Breast epithelium (tissue), 4 donors: Measurements from ENCODE around the gene APOE. TPM values are rescaled to one million over a fixed set of nuclear protein-coding genes. Genes with fewer than 3 reads are reported as not detected.
A peak's percentile ranks its signal among the peaks of the same experiment; 100 is the strongest.
"Not testable (repeated sequence)": the region's sequence is repeated elsewhere in the genome, so short reads cannot be mapped to it uniquely, and the experiment has no call there.

Source experiments
- DNase-seq, 2 donors: peaks; one replicate each; pipeline ENCODE4 v3.0.0-alpha.2; 2019; ENCODE audit warnings: low spot score in 2 of 2
- H3K27ac ChIP-seq, 2 donors: fragments of 200-600 bp; sonication (generic) in 1 of 2; one replicate each; pipeline ENCODE4 v1.5.1; 2016 to 2019; ENCODE audit warnings: mild to moderate bottlenecking in 1 of 2
- H3K27me3 ChIP-seq, 2 donors: fragments of 200-600 bp; sonication (generic) in 1 of 2; one replicate each; pipeline versions ENCODE4 v1.5.1 to v1.6.0; 2017 to 2019; ENCODE audit warnings: control low read depth in 1 of 2, mild to moderate bottlenecking in 1 of 2
- H3K36me3 ChIP-seq: fragments of 200-600 bp; one replicate; pipeline ENCODE4 v1.5.1; 2019
- H3K4me1 ChIP-seq, 2 donors: fragments of 200-600 bp; sonication (generic); one replicate each; pipeline ENCODE4 v1.5.1; 2016 to 2019; ENCODE audit warnings: control low read depth in 1 of 2
- H3K4me3 ChIP-seq, 3 donors: fragments of 200-600 bp; sonication (generic); 1 replicate in 2 of 3; 2 replicates in 1 of 3; pipeline ENCODE4 v1.5.1; 2016 to 2019; ENCODE audit warnings: mild to moderate bottlenecking in 3 of 3, moderate library complexity in 2 of 3
- H3K9me3 ChIP-seq, 2 donors: fragments of 200-600 bp; sonication (generic) in 1 of 2; one replicate each; pipeline ENCODE4 v1.5.1; 2016 to 2019; ENCODE audit warnings: control low read depth in 1 of 2
- CTCF ChIP-seq, 3 donors: fragments of 450-650 bp; IDR thresholded peaks; one replicate each; pipeline ENCODE4 v1.5.1; 2016 to 2017; ENCODE audit warnings: antibody characterized with exemption in 3 of 3, mild to moderate bottlenecking in 3 of 3, moderate library complexity in 3 of 3
- POLR2A ChIP-seq: fragments of 450-650 bp; IDR thresholded peaks from one replicate; pipeline ENCODE4 v1.6.1; 2016; ENCODE audit warnings: antibody characterized with exemption, mild to moderate bottlenecking, moderate library complexity
- POLR2AphosphoS5 ChIP-seq, 3 donors: sonication (generic); formaldehyde crosslinking; IDR thresholded peaks; one replicate each; pipeline ENCODE4 v1.6.1; 2017; ENCODE audit warnings: antibody characterized with exemption in 3 of 3
- intact Hi-C: fragments of 100-400 bp; cut with DNase I; formaldehyde crosslinking; loops from one replicate; pipeline ENCODE4 v1.15.1; 2023; ENCODE audit warnings: low total_unique reads
- total RNA-seq, 3 donors: library from RNA; depleted of rRNA; stranded (reverse); fragments of >200 nt; gene quantifications; one replicate each; pipeline ENCODE4 v1.1.0, GENCODE V29; 2016

APOE gene
- 1,000 to 10,000 TPM in 2 of 3 donors, 100 to 1,000 TPM in 1; 439 to 1,162 (median 1,092) TPM for total RNA-seq

DNA sequence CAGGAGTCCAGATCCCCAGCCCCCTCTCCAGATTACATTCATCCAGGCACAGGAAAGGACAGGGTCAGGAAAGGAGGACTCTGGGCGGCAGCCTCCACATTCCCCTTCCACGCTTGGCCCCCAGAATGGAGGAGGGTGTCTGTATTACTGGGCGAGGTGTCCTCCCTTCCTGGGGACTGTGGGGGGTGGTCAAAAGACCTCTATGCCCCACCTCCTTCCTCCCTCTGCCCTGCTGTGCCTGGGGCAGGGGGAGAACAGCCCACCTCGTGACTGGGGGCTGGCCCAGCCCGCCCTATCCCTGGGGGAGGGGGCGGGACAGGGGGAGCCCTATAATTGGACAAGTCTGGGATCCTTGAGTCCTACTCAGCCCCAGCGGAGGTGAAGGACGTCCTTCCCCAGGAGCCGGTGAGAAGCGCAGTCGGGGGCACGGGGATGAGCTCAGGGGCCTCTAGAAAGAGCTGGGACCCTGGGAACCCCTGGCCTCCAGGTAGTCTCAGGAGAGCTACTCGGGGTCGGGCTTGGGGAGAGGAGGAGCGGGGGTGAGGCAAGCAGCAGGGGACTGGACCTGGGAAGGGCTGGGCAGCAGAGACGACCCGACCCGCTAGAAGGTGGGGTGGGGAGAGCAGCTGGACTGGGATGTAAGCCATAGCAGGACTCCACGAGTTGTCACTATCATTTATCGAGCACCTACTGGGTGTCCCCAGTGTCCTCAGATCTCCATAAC lies at the start of gene APOE:
Gene APOE (plus strand): TSS at position 360 of the 724 bp plus-strand sequence. CDS start 829 bp downstream, outside the sequence.
- intact Hi-C loops: loop anchor here (5.0 kb wide), 1 partner anchor 42 kb away; the partner anchor contains the start of gene APOC2
- Histone ChIP-seq H3K4me3 (peak within 1 kb of the TSS; percentile 25 to 63 (median 53)), H3K27ac (peak within 1 kb of the TSS; percentile 71 to 87), H3K4me1 (peaks cover 0 to 9% of the 10 kb centered on the region in 2 donors), H3K36me3 (no peaks in the 10 kb centered on the region), H3K27me3 (no peaks in the 10 kb centered on the region), H3K9me3 (no peaks in the 10 kb centered on the region)
- TF ChIP-seq CTCF (IDR thresholded peaks at IDR 0.05): no peak
- TF ChIP-seq POLR2A: no peak
- peak in 1 of 3 donors; percentile 16 for TF ChIP-seq POLR2AphosphoS5 (IDR thresholded peaks at IDR 0.05)
- DNase-seq: peak in 1 of 2 donors; percentile 43

- no peaks in the 10 kb centered on the region for H3K9me3 ChIP-seq
- peaks cover 0 to 5% of the 10 kb centered on the region in 2 donors for H3K4me1 ChIP-seq
- H3K27ac ChIP-seq: peak overlapping the region; percentile 58 to 81
- H3K4me3 ChIP-seq: no peak overlapping the region
- intact Hi-C loops: no loop called here
- TF ChIP-seq POLR2A: no peak
- TF ChIP-seq CTCF (IDR thresholded peaks at IDR 0.05): no peak
- TF ChIP-seq POLR2AphosphoS5 (IDR thresholded peaks at IDR 0.05): no peak
- no peaks in the 10 kb centered on the region for H3K36me3 ChIP-seq
- no peak for DNase-seq
- H3K27me3 ChIP-seq: no peaks in the 10 kb centered on the region
These were observed 49.0 kb upstream of the APOE start for GRCh38 chr19:44856421-44857083.

DNA sequence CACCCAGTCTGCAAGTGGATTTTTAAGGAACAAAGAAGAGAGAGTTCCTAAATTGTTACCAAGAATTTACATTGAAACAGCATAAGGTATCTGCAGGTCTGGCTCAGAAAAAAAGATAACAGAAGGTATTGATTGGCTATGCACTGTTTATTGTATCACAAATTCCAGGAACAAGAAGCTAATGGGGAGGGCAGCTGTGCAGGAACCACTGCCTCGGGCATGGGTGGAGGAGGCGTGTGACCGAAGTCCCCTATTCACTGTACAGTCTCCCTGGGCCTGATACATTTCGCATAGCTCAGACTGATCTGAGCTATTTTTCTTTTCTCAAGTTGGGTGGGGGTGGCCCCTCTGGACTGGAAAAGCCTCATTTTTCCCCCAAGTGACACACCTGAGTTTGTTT lies 47.8 kb upstream of the APOE start:
- H3K27ac ChIP-seq: no peak overlapping the region
- intact Hi-C loops: no loop called here

DNA sequence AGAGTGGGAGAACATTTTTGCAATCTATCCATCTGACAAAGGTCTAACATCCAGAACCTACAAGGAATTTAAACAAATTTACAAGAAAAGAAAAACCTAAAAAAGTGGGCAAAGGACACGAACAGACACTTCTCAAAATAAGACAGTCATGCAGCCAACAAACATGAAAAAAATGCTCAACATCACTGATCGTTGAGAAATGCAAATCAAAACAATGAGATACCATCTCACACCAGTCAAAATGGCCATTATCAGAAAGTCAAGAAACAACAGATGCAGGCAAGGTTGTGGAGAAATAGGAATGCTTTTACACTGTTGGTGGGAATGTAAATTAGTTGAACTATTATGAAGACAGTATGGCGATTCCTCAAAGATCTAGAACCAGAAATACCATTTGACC lies 44.0 kb upstream of the APOE start:
- DNase-seq, intact Hi-C loops, H3K4me1 ChIP-seq, H3K27ac ChIP-seq, H3K27me3 ChIP-seq, H3K9me3 ChIP-seq, H3K36me3 ChIP-seq, H3K4me3 ChIP-seq: not testable (repeated sequence)

More for the DNA sequence above, 47.8 kb upstream of the APOE start:
- Histone ChIP-seq H3K4me1 (peaks cover 0 to 5% of the 10 kb centered on the region in 2 donors), H3K36me3 (no peaks in the 10 kb centered on the region), H3K4me3 (no peak overlapping the region), H3K27me3 (no peaks in the 10 kb centered on the region), H3K9me3 (no peaks in the 10 kb centered on the region)
- DNase-seq: no peak
- TF ChIP-seq POLR2AphosphoS5 (IDR thresholded peaks at IDR 0.05) (no peak), CTCF (IDR thresholded peaks at IDR 0.05) (no peak), POLR2A (no peak)

- DNase-seq: no peak
- H3K4me3 ChIP-seq: no peak overlapping the region
- H3K27ac ChIP-seq: no peak overlapping the region
- H3K27me3 ChIP-seq: no peaks in the 10 kb centered on the region
- H3K9me3 ChIP-seq: no peaks in the 10 kb centered on the region
- no peaks in the 10 kb centered on the region for H3K36me3 ChIP-seq
- H3K4me1 ChIP-seq: no peaks in the 10 kb centered on the region
- TF ChIP-seq POLR2A: no peak
- TF ChIP-seq CTCF (IDR thresholded peaks at IDR 0.05): no peak
- no peak for TF ChIP-seq POLR2AphosphoS5 (IDR thresholded peaks at IDR 0.05)
- intact Hi-C loops: no loop called here
These were observed 41.6 kb upstream of the APOE start for GRCh38 chr19:44863990-44864389.
